ENCODE data around the gene PNPLA7. TPM values are rescaled to one million over a fixed set of nuclear protein-coding genes. Genes with fewer than 3 reads are reported as not detected.

PNPLA7 gene
- total and polyA plus RNA-seq, 10 of the 15 experiments (the other 5 are each of a cell fraction or from before 2014, with no cell fraction given), result 0.04 to 0.85 (median 0.19) TPM; not detected in 1

DNA sequence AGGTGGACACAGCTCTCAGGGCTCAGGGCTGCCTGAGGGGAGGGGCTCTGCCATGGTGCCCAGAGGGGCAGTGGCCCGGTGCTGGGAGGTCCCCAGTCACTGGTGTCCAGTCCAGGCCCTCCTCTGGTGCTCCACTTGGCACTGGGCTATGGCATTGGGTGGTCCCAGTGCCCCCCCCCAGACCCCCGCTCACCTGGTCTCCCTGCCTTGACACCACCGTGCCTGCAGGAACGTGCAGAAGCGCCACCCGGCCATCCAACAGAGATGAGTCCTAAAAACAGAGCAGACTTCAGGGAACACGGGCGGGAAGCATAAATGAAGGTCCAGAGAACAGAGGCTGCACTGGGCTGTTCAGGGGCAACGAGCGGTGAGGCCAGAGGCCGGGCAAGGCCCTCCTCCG is 48.7 kb downstream of the PNPLA7 start:
- Histone ChIP-seq H3K4me1 (ENCODE audit: control insufficient read depth, insufficient read depth, low read length) (no peaks in the 10 kb centered on the region), H3K27ac (ENCODE audit: control insufficient read depth, insufficient read depth) (no peak overlapping the region), H3K9me3 (replicated peaks; ENCODE audit: control insufficient read depth, insufficient read depth, low read length) (no peaks in the 10 kb centered on the region; the same call in 2 of the 3 replicates), H4K20me1 (ENCODE audit: control insufficient read depth, insufficient read depth) (no peaks in the 10 kb centered on the region), H3K9ac (ENCODE audit: control insufficient read depth, insufficient read depth, low read length) (no peak overlapping the region), H3K27me3 (replicated peaks in 1 of 2; ENCODE audit: control insufficient read depth in 2 of 2, insufficient read depth in 2 of 2, low read length in 1 of 2) (no peaks in the 10 kb centered on the region), H3K4me3 (no peak overlapping the region), H3K79me2 (ENCODE audit: control insufficient read depth, insufficient read depth, low read length) (no peaks in the 10 kb centered on the region), H2AFZ (ENCODE audit: control insufficient read depth, low read depth, low read length) (no peak overlapping the region), H3K4me2 (ENCODE audit: control insufficient read depth, insufficient read depth) (no peak overlapping the region), H3K36me3 (ENCODE audit: control insufficient read depth in 2 of 2, insufficient read depth in 2 of 2, low read length in 1 of 2) (no peaks in the 10 kb centered on the region)
- ATAC-seq, result no peak
- FAIRE-seq, result no peak
- no peak for TF ChIP-seq NR2F1 (conservative IDR thresholded peaks at IDR 0.05)
- no peak for TF ChIP-seq ESRRA (IDR thresholded peaks at IDR 0.05; ENCODE audit: low read length)
- no peak for TF ChIP-seq KDM1A (IDR thresholded peaks at IDR 0.05; ENCODE audit: borderline replicate concordance)
- no peak for TF ChIP-seq POLR2A (IDR thresholded peaks at IDR 0.05; ENCODE audit: low read depth, low read length)
- no peak for TF ChIP-seq KLF5 (IDR thresholded peaks at IDR 0.05; ENCODE audit: partially characterized antibody)
- no peak for TF ChIP-seq SIX5 (IDR thresholded peaks at IDR 0.05; ENCODE audit: low read depth, low read length, severe bottlenecking)
- no peak for DNase-seq (ENCODE audit: low read depth, low spot score)
- ChIA-PET SMC1A (ENCODE audit: uncharacterized antibody, unreplicated experiment) (no interaction called here), RAD21 (ENCODE audit: unreplicated experiment) (no interaction called here), CTCF (no interaction called here), POLR2A (no interaction called here)
- intact Hi-C loops (cut with micrococcal nuclease; ENCODE audit: unreplicated experiment) (no loop called here), in situ Hi-C loops (cut with MboI) (no loop called here)
- no TSS peak for BruUV-seq (replicated peaks)
- WGBS (ENCODE audit: insufficient coverage, insufficient replicate concordance, low lambda C conversion rate, missing lambda C conversion rate), result 38% methylated on average over 12 of the region's 12 CpGs

DNA sequence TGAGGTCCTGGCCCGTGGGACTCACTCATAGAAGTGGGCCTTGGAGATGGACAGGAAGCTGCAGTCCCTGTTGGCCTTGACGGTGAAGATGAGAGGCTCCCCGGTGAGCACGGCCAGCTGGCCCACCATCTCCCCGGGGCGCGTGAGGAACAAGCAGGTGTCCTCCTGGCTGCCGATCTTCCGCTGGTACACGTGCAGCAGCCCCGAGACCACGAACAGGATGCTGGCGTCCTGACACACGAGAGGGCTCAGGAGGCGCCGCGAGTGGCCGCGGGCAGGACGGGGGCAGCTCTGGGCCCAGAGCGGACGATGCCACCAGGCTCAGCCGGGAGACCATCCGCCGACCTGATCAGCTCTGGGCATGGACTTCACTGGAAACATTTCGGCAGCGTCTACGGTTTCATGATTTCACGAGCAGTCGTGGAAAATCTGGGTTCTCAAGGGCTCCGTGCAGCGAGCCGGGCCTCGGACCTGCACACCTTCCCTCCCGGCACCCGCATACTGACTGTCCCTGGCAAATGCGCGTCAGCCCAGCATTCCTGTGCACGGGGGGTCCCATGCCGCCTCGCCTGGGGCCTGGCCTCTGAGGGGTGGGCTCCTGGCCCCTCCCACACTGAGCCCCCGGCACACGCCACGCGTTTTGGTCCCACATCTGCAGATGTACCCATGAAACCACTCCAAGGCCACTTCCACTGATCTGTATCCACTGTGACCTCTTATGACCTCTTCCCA is 49.4 kb downstream of the PNPLA7 start:
- Histone ChIP-seq H3K4me1 (ENCODE audit: control insufficient read depth, insufficient read depth, low read length) (no peaks in the 10 kb centered on the region), H3K36me3 (ENCODE audit: control insufficient read depth in 2 of 2, insufficient read depth in 2 of 2, low read length in 1 of 2) (no peaks in the 10 kb centered on the region), H2AFZ (ENCODE audit: control insufficient read depth, low read depth, low read length) (no peak overlapping the region), H4K20me1 (ENCODE audit: control insufficient read depth, insufficient read depth) (no peaks in the 10 kb centered on the region), H3K4me3 (no peak overlapping the region), H3K4me2 (ENCODE audit: control insufficient read depth, insufficient read depth) (no peak overlapping the region), H3K27ac (ENCODE audit: control insufficient read depth, insufficient read depth) (no peak overlapping the region), H3K27me3 (replicated peaks in 1 of 2; ENCODE audit: control insufficient read depth in 2 of 2, insufficient read depth in 2 of 2, low read length in 1 of 2) (no peaks in the 10 kb centered on the region), H3K9ac (ENCODE audit: control insufficient read depth, insufficient read depth, low read length) (no peak overlapping the region), H3K79me2 (ENCODE audit: control insufficient read depth, insufficient read depth, low read length) (no peaks in the 10 kb centered on the region), H3K9me3 (replicated peaks; ENCODE audit: control insufficient read depth, insufficient read depth, low read length) (no peaks in the 10 kb centered on the region; the same call in 2 of the 3 replicates)
- no peak for TF ChIP-seq MYB (IDR thresholded peaks at IDR 0.05; ENCODE audit: borderline replicate concordance, low read depth, low read length)
- no peak for DNase-seq (ENCODE audit: low read depth, low spot score)
- intact Hi-C loops (cut with micrococcal nuclease; ENCODE audit: unreplicated experiment), result no loop called here
- ChIA-PET SMC1A (ENCODE audit: uncharacterized antibody, unreplicated experiment) (no interaction called here), RAD21 (ENCODE audit: unreplicated experiment) (no interaction called here), POLR2A (no interaction called here), CTCF (no interaction called here)
- no peak for ATAC-seq
- no peak for FAIRE-seq
- in situ Hi-C loops (cut with MboI), result no loop called here
- no TSS peak for BruUV-seq (replicated peaks)
- WGBS (ENCODE audit: insufficient coverage, insufficient replicate concordance, low lambda C conversion rate, missing lambda C conversion rate), result 75% methylated on average over 44 of the region's 45 CpGs

Measured in GM12878 (cell line).